GM21717 (cell line): Measurements from ENCODE around the gene PLD4.

ENCODE experiments used
- ATAC-seq: cut with Tn5 transposase; IDR thresholded peaks from one replicate; pipeline ENCODE4 v1.9.1; 2021; ENCODE audit warnings: mild to moderate bottlenecking, moderate library complexity; ENCODE audit not compliant: unreplicated experiment

The PLD4 gene

GRCh38 chr14:104927432-104927816 lies 2.7 kb downstream of the PLD4 start:
- ATAC-seq = no peak

GRCh38 chr14:104927901-104928300 lies 3.2 kb downstream of the PLD4 start:
- no peak for ATAC-seq

- ATAC-seq = no peak
Measured at GRCh38 chr14:104928391-104929133, 3.9 kb downstream of the PLD4 start.

GRCh38 chr14:104929268-104930230 lies 4.9 kb downstream of the PLD4 start:
- no peak for ATAC-seq

- ATAC-seq = no peak
Measured at GRCh38 chr14:104930526-104931303, 6.0 kb downstream of the PLD4 start.

- no peak for ATAC-seq
Measured at GRCh38 chr14:104931304-104931770, 6.7 kb downstream of the PLD4 start.

GRCh38 chr14:104931771-104932675 lies 7.3 kb downstream of the PLD4 start:
- no peak for ATAC-seq

GRCh38 chr14:104932676-104933631 lies 8.3 kb downstream of the PLD4 start:
- no peak for ATAC-seq

GRCh38 chr14:104933746-104934733 lies 9.4 kb downstream of the PLD4 start:
- no peak for ATAC-seq

- ATAC-seq = no peak
Measured at GRCh38 chr14:104935026-104935650, 10.5 kb downstream of the PLD4 start.

GRCh38 chr14:104935955-104936354 lies 11.3 kb downstream of the PLD4 start:
- ATAC-seq = no peak

GRCh38 chr14:104936361-104937155 lies 11.9 kb downstream of the PLD4 start:
- ATAC-seq = no peak

GRCh38 chr14:104937161-104937560 lies 12.5 kb downstream of the PLD4 start:
- no peak for ATAC-seq

GRCh38 chr14:104937694-104938365 lies 13.2 kb downstream of the PLD4 start:
- no peak for ATAC-seq

GRCh38 chr14:104938436-104938835 lies 13.8 kb downstream of the PLD4 start:
- no peak for ATAC-seq

GRCh38 chr14:104938960-104939359 lies 14.3 kb downstream of the PLD4 start:
- no peak for ATAC-seq
